Smooth muscle cell (in vitro differentiated cells): ENCODE results near the gene ROR1. TPM values are rescaled to one million over a fixed set of nuclear protein-coding genes. Genes with fewer than 3 reads are reported as not detected.

Source experiments
- DNase-seq: peaks from one replicate; lab custom pipeline; 2025; ENCODE audit not compliant: unreplicated experiment; lab: John Stamatoyannopoulos, UW
- H2AFZ ChIP-seq: fragments of 200-600 bp; sonication (generic); 2 replicates; pipeline ENCODE4 v1.6.0; 2016; ENCODE audit warnings: antibody characterized with exemption, low read depth, mild to moderate bottlenecking
- H3F3A ChIP-seq: fragments of 200-600 bp; sonication (generic); 2 replicates; pipeline ENCODE4 v1.6.0; 2017; ENCODE audit warnings: antibody characterized with exemption, low read depth
- H3K27ac ChIP-seq: fragments of 200-600 bp; sonication (generic); 2 replicates; pipeline ENCODE4 v1.5.1; 2016; ENCODE audit warnings: low read depth, mild to moderate bottlenecking
- H3K27me3 ChIP-seq: fragments of 200-600 bp; sonication (generic); 2 replicates; pipeline ENCODE4 v1.6.1; 2016; ENCODE audit warnings: low read depth, mild to moderate bottlenecking
- H3K36me3 ChIP-seq: fragments of 200-600 bp; sonication (generic); 2 replicates; pipeline ENCODE4 v1.5.1; 2016; ENCODE audit warnings: low read depth
- H3K4me1 ChIP-seq: fragments of 200-600 bp; sonication (generic); 2 replicates; pipeline ENCODE4 v1.5.1; 2016; ENCODE audit warnings: low read depth
- H3K4me2 ChIP-seq: fragments of 200-600 bp; sonication (generic); 2 replicates; pipeline ENCODE4 v1.6.0; 2016; ENCODE audit warnings: mild to moderate bottlenecking
- H3K4me3 ChIP-seq: fragments of 200-600 bp; sonication (generic); 2 replicates; pipeline ENCODE4 v1.5.1; 2016; ENCODE audit warnings: mild to moderate bottlenecking
- H3K79me2 ChIP-seq: fragments of 200-600 bp; sonication (generic); 2 replicates; pipeline ENCODE4 v1.6.0; 2016; ENCODE audit warnings: low read depth, mild to moderate bottlenecking
- H3K9ac ChIP-seq: fragments of 200-600 bp; sonication (generic); 2 replicates; pipeline ENCODE4 v1.6.0; 2016; ENCODE audit warnings: low read depth
- H3K9me3 ChIP-seq: fragments of 200-600 bp; sonication (generic); replicated peaks from 2 replicates; pipeline ENCODE4 v1.5.1; 2016; ENCODE audit warnings: low read depth
- H4K20me1 ChIP-seq: fragments of 200-600 bp; sonication (generic); 2 replicates; pipeline ENCODE4 v1.6.0; 2016; ENCODE audit warnings: low read depth
- WGBS: methylation state at CpG from one replicate; pipeline ENCODE4 v1.1.7; 2016; ENCODE audit warnings: low lambda C conversion rate; 5-methylcytosine and 5-hydroxymethylcytosine counted together
- polyA plus RNA-seq: library from polyadenylated mRNA; unstranded; fragments of >200 nt; fragmentation: Nextera tagmentation; extraction: Ambion mirVana; gene quantifications from 2 replicates; pipeline ENCODE4 v1.2.1, GENCODE V29; 2016
- total RNA-seq: library from RNA; depleted of rRNA; stranded (reverse); fragments of >200 nt; gene quantifications from 2 replicates; pipeline ENCODE4 v1.2.3, GENCODE V29; 2014
- TF ChIP-seq, protein P1 (sequence below): fragments of 200-600 bp; sonication (generic); IDR thresholded peaks from 2 replicates; pipeline ENCODE4 v1.5.1; 2017; ENCODE audit warnings: borderline replicate concordance, mild to moderate bottlenecking, antibody characterized with exemption; ENCODE audit not compliant: insufficient read depth, poor library complexity, severe bottlenecking

ROR1 gene
- total and polyA plus RNA-seq, 2 experiments from 2014 or later = 3.3 to 7.2 TPM

DNA sequence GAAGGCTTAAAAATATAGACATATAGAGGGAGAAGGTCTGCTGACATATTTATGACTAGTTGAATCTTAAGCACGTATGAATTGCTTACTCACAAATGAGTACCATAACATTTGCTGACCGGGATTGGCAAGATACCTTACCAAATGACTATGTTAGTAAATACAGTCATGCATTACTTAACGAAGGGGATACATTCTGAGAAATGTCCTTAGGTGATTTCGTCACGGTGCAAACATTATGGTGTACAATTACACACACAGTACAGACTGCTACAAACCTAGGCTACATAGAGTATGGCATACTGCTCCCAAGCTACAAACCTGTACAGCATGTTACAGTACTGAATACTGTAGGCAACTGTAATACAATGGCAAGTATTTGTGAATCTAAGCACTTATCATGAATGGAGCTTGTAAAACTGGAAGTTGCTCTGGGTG lies 410.2 kb downstream of the ROR1 start:
- Histone ChIP-seq H3K9me3 (no peaks in the 10 kb centered on the region), H3K4me3 (no peak overlapping the region), H3K36me3 (no peaks in the 10 kb centered on the region), H3K4me2 (peak overlapping the region; percentile 29), H3K4me1 (no peaks in the 10 kb centered on the region), H3K27me3 (no peaks in the 10 kb centered on the region), H3F3A (no peaks in the 10 kb centered on the region), H3K9ac (no peak overlapping the region), H3K79me2 (no peaks in the 10 kb centered on the region), H2AFZ (no peak overlapping the region), H4K20me1 (no peaks in the 10 kb centered on the region), H3K27ac (peak overlapping the region; percentile 38)
- TF ChIP-seq, protein P1, sequence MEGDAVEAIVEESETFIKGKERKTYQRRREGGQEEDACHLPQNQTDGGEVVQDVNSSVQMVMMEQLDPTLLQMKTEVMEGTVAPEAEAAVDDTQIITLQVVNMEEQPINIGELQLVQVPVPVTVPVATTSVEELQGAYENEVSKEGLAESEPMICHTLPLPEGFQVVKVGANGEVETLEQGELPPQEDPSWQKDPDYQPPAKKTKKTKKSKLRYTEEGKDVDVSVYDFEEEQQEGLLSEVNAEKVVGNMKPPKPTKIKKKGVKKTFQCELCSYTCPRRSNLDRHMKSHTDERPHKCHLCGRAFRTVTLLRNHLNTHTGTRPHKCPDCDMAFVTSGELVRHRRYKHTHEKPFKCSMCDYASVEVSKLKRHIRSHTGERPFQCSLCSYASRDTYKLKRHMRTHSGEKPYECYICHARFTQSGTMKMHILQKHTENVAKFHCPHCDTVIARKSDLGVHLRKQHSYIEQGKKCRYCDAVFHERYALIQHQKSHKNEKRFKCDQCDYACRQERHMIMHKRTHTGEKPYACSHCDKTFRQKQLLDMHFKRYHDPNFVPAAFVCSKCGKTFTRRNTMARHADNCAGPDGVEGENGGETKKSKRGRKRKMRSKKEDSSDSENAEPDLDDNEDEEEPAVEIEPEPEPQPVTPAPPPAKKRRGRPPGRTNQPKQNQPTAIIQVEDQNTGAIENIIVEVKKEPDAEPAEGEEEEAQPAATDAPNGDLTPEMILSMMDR = no peak
- WGBS = 58% methylated on average over 5 of the region's 5 CpGs
- DNase-seq = no peak

DNA sequence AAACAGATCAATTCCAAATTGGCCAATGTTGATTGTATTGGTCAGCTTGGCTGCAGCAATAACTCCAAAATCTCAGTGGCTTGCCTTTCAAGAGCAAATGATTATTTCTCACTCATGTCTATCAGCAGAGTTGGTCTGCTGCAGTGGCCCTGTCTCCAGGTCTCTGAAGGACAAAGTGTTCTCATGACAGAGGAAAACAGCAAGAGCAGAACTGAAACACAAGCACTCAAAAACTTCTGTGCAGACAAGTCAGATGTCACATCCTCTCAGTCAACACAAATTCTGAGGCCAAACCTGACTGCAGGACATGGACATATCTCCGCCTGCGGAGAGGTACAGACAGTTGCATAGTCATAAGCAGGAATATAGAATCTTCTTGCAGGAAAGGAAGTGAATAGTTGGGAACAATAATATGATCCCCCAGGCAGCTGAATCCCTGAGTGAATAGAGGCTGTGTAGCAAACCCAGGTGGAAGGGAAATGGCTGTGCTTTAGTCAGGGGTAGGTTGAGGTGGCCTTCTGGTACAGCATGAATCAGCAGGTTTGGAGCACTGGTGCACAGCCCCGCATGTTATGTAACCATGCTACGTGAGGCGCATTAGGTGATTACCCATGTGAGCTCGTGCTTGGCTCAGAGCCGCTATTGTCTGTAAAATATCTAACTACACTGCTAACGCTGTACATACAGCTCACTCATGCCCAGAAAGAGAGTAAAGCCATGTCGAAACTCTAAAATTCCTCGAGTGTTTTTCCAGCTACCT lies 412.5 kb downstream of the ROR1 start:
- WGBS = 96% methylated on average over 10 of the region's 10 CpGs
- no peaks in the 10 kb centered on the region for H3K4me1 ChIP-seq
- H3K27ac ChIP-seq = no peak overlapping the region
- no peaks in the 10 kb centered on the region for H3K36me3 ChIP-seq
- no peak for DNase-seq
- no peak overlapping the region for H3K4me3 ChIP-seq
- H3K9me3 ChIP-seq = no peaks in the 10 kb centered on the region
- no peaks in the 10 kb centered on the region for H3K27me3 ChIP-seq
- H4K20me1 ChIP-seq = no peaks in the 10 kb centered on the region
- TF ChIP-seq, protein P1 = no peak
- no peak overlapping the region for H3K4me2 ChIP-seq
- H3K9ac ChIP-seq = no peak overlapping the region
- H2AFZ ChIP-seq = no peak overlapping the region
- no peaks in the 10 kb centered on the region for H3F3A ChIP-seq
- H3K79me2 ChIP-seq = no peaks in the 10 kb centered on the region

DNA sequence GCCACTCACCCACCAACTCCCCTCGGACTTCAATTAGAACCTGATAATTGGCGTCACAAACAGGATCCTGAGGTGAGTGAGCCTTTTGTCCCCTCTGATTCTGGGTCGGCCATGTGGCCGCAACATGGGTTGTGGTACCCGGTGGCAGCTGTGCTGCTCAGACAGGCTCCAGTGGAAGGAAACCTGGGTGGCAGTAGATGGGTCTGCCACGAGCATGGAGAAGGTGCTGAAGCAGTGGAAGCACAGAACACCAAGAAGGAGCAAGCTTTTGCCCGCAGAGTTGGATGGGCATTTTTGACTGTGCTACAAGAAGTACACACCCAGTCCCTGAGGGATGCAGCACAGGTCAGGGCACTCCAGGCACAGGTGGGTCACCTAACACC lies 413.1 kb downstream of the ROR1 start:
- TF ChIP-seq, protein P1 = no peak
- Histone ChIP-seq H4K20me1 (no peaks in the 10 kb centered on the region), H3K4me2 (no peak overlapping the region), H2AFZ (no peak overlapping the region), H3K27me3 (no peaks in the 10 kb centered on the region), H3K4me1 (no peaks in the 10 kb centered on the region), H3F3A (no peaks in the 10 kb centered on the region), H3K36me3 (no peaks in the 10 kb centered on the region), H3K27ac (no peak overlapping the region), H3K9ac (no peak overlapping the region), H3K79me2 (no peaks in the 10 kb centered on the region), H3K4me3 (no peak overlapping the region), H3K9me3 (no peaks in the 10 kb centered on the region)
- DNase-seq = no peak
- 78% methylated on average over 7 of the region's 7 CpGs for WGBS

DNA sequence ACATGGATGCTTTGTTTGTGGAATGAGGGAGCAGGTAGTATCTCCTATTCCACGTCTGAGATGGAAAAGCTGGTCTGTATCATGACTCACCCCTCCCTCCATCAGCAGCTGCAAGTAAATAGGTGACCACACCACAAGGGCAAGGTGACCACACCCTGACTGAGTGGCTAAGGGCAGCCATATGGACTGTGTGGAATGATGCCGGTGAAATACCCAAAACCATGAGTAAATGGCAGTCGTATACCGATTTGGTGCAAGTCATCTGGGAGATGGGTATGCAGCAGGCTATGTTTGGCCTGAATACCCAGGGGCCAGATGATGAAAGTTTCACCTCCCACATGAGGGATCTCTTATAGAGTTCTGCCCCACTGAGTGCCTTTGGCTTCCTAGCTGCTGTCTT lies 413.8 kb downstream of the ROR1 start:
- Histone ChIP-seq H3K27ac (no peak overlapping the region), H2AFZ (no peak overlapping the region), H3K4me2 (no peak overlapping the region), H4K20me1 (no peaks in the 10 kb centered on the region), H3F3A (no peaks in the 10 kb centered on the region), H3K4me3 (no peak overlapping the region), H3K36me3 (no peaks in the 10 kb centered on the region), H3K4me1 (no peaks in the 10 kb centered on the region), H3K27me3 (no peaks in the 10 kb centered on the region), H3K9ac (no peak overlapping the region), H3K9me3 (no peaks in the 10 kb centered on the region), H3K79me2 (no peaks in the 10 kb centered on the region)
- no peak for DNase-seq
- TF ChIP-seq, protein P1 = no peak
- WGBS = 94% methylated on average over 4 of the region's 4 CpGs
